Omental fat pad (tissue), 4 donors: Measurements from ENCODE around the gene ISLR. TPM values are rescaled to one million over a fixed set of nuclear protein-coding genes. Genes with fewer than 3 reads are reported as not detected.

ENCODE experiments used
- ATAC-seq: fragments of 150-250 bp; one replicate; pipeline ENCODE4 v1.9.1; 2016; ENCODE audit warnings: mild to moderate bottlenecking, moderate library complexity; ENCODE audit not compliant: low FRiP score
- DNase-seq: peaks from one replicate; pipeline ENCODE4 v3.0.0-alpha.2; 2019; ENCODE audit warnings: low spot score
- CTCF ChIP-seq, 3 donors: fragments of 450-650 bp; IDR thresholded peaks; one replicate each; pipeline ENCODE4 v1.5.1; 2016 to 2017; ENCODE audit warnings: antibody characterized with exemption in 3 of 3, mild to moderate bottlenecking in 3 of 3, moderate library complexity in 2 of 3
- total RNA-seq, 4 donors: library from RNA; depleted of rRNA; stranded (reverse); fragments of >200 nt; gene quantifications; one replicate each; pipeline ENCODE4 v1.1.0, GENCODE V29; 2016

Gene ISLR
- total RNA-seq, 4 donors from 2014 or later: 30.6 to 110 (median 65.5) TPM

- ATAC-seq (no peak), DNase-seq (no peak)
- no peak for TF ChIP-seq CTCF (IDR thresholded peaks at IDR 0.05)
Observed at GRCh38 chr15:74215958-74216357, 42.4 kb downstream of the ISLR start.

- ATAC-seq (no peak), DNase-seq (no peak)
- TF ChIP-seq CTCF (IDR thresholded peaks at IDR 0.05): no peak
Observed at GRCh38 chr15:74216949-74217348, 43.4 kb downstream of the ISLR start.

GRCh38 chr15:74217907-74218885, 44.7 kb downstream of the ISLR start:
- DNase-seq: no peak
- TF ChIP-seq CTCF (IDR thresholded peaks at IDR 0.05): no peak
- ATAC-seq: no peak

GRCh38 chr15:74220475-74221248, 47.2 kb downstream of the ISLR start:
- DNase-seq: no peak
- no peak for TF ChIP-seq CTCF (IDR thresholded peaks at IDR 0.05)
- no peak for ATAC-seq

GRCh38 chr15:74221399-74222239, 48.1 kb downstream of the ISLR start:
- no peak for DNase-seq
- TF ChIP-seq CTCF (IDR thresholded peaks at IDR 0.05): no peak
- ATAC-seq: no peak

GRCh38 chr15:74222240-74223119, 49.0 kb downstream of the ISLR start:
- no peak for DNase-seq
- no peak for ATAC-seq
- TF ChIP-seq CTCF (IDR thresholded peaks at IDR 0.05): no peak
